ENCODE measurements around the gene PCED1A. TPM values are rescaled to one million over a fixed set of nuclear protein-coding genes. Genes with fewer than 3 reads are reported as not detected.
A peak's percentile ranks its signal among the peaks of the same experiment; 100 is the strongest.

Gene PCED1A
- total and polyA plus RNA-seq, 2 of the 13 experiments (the other 11 are each of a cell fraction or from before 2014, with no cell fraction given), result 40.1 to 84.2 TPM

DNA sequence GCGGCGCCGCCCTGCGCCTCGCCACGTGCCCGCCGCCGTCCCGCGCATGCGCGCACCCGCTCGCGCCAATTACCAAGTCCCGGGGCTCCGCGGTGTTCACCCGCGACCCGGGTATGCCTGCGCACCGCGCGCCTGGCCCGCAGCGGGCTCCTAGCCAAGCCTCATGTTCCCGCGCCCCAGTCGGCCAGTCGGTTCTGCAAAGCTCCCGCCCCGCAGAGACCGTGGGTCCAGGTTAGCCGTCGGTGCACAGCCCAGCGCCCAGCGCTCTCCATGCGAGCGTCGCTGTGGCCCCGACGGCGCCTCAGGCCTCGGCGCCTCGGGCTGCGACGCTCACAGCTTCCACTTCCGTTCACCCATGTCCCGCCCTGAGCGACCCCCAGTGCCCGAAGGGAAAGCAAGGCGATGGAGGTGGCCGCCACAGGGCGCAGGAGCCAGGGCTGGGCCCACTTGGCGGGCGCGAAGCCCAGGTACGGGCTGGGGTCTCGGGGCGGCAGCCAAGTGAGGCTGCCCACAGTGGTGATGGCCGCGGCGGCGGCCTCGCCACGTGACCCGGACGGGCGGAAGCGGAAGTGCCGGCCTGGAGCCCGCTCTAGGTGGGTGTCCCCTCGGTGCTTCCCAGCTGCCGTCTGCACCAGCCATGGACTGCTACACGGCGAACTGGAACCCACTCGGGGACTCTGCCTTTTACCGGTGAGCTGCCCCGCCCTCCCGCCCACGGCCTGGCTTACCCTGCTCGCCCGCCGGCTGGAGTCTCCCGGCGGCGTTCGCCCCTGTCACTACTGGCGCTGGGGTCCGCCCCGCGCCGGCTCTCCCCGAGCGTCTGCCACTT lies at the start of gene PCED1A, which contains the start of gene VPS16 (continued):
- 0 out of 2 replicates have a peak, but pooled peaks have one; percentile 87 for TF ChIP-seq ZBTB4 (CRISPR knock-in tag; IDR thresholded peaks at IDR 0.05; ENCODE audit: borderline replicate concordance)
- no peak for TF ChIP-seq MBNL3 (CRISPR knock-in tag; conservative IDR thresholded peaks at IDR 0.05)
- TF ChIP-seq, protein P1, sequence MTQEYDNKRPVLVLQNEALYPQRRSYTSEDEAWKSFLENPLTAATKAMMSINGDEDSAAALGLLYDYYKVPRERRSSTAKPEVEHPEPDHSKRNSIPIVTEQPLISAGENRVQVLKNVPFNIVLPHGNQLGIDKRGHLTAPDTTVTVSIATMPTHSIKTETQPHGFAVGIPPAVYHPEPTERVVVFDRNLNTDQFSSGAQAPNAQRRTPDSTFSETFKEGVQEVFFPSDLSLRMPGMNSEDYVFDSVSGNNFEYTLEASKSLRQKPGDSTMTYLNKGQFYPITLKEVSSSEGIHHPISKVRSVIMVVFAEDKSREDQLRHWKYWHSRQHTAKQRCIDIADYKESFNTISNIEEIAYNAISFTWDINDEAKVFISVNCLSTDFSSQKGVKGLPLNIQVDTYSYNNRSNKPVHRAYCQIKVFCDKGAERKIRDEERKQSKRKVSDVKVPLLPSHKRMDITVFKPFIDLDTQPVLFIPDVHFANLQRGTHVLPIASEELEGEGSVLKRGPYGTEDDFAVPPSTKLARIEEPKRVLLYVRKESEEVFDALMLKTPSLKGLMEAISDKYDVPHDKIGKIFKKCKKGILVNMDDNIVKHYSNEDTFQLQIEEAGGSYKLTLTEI (CRISPR knock-in tag; conservative IDR thresholded peaks at IDR 0.05), result no peak
- TF ChIP-seq, protein P2, sequence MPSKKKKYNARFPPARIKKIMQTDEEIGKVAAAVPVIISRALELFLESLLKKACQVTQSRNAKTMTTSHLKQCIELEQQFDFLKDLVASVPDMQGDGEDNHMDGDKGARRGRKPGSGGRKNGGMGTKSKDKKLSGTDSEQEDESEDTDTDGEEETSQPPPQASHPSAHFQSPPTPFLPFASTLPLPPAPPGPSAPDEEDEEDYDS (CRISPR knock-in tag; IDR thresholded peaks at IDR 0.05), result peak; percentile 63; the same call in 1 of the 2 replicates
- TF ChIP-seq CAMTA2 (CRISPR knock-in tag; IDR thresholded peaks at IDR 0.05; ENCODE audit: borderline replicate concordance), result peak; percentile 96; the same call in 1 of the 2 replicates
- TF ChIP-seq TEAD3 (CRISPR knock-in tag; optimal IDR thresholded peaks at IDR 0.05; ENCODE audit: borderline replicate concordance), result peak; percentile 68
- TF ChIP-seq HNF1A (IDR thresholded peaks at IDR 0.05; ENCODE audit: low read depth), result no peak
- TF ChIP-seq HNF1A (CRISPR knock-in tag; IDR thresholded peaks at IDR 0.05; ENCODE audit: borderline replicate concordance), result peak; percentile 58
- TF ChIP-seq ZSCAN29 (CRISPR knock-in tag; conservative IDR thresholded peaks at IDR 0.05), result no peak
- TF ChIP-seq ZBTB46 (CRISPR knock-in tag; IDR thresholded peaks at IDR 0.05; ENCODE audit: borderline replicate concordance), result 0 out of 2 replicates have a peak, but pooled peaks have one; percentile 64
- TF ChIP-seq ZFX (CRISPR knock-in tag; IDR thresholded peaks at IDR 0.05; ENCODE audit: low read depth), result peak; percentile 99
- TF ChIP-seq ZNF264 (CRISPR knock-in tag; IDR thresholded peaks at IDR 0.05), result peak; percentile 97
- peak; percentile 93 for TF ChIP-seq IKZF4 (CRISPR knock-in tag; IDR thresholded peaks at IDR 0.05; ENCODE audit: borderline replicate concordance, low read depth, not compliant biosample characterization)
- TF ChIP-seq BHLHE40 (IDR thresholded peaks at IDR 0.05; ENCODE audit: low read length), result peak; percentile 86
- peak; percentile 88 for TF ChIP-seq ZNF232 (CRISPR knock-in tag; IDR thresholded peaks at IDR 0.05; ENCODE audit: borderline replicate concordance)
- peak; percentile 77 for TF ChIP-seq LCORL (IDR thresholded peaks at IDR 0.05)
- TF ChIP-seq LCORL (CRISPR knock-in tag; IDR thresholded peaks at IDR 0.05), result peak; percentile 91; the same call in 1 of the 2 replicates

Measured in HepG2 (cell line).